Measurements from ENCODE around the gene FBN1.
A peak's percentile ranks its signal among the peaks of the same experiment; 100 is the strongest.

Gene FBN1

GRCh38 chr15:48667701-48668100 lies 22.2 kb upstream of the FBN1 start:
- Mint-ChIP-seq H3K4me1 (ENCODE audit: low read depth) (no peaks in the 10 kb centered on the region), H3K27ac (no peak overlapping the region), H3K27me3 (no peaks in the 10 kb centered on the region)

GRCh38 chr15:48664436-48664835 lies 18.9 kb upstream of the FBN1 start:
- Mint-ChIP-seq H3K27ac (no peak overlapping the region), H3K27me3 (peaks cover 6% of the 10 kb centered on the region)

More at GRCh38 chr15:48667701-48668100, 22.2 kb upstream of the FBN1 start:
- Mint-ChIP-seq H3K4me3 (no peak overlapping the region), H3K9me3 (no peaks in the 10 kb centered on the region), H3K36me3 (ENCODE audit: low read depth) (no peaks in the 10 kb centered on the region)

GRCh38 chr15:48657950-48658591 lies 12.6 kb upstream of the FBN1 start:
- Mint-ChIP-seq H3K4me3 (no peak overlapping the region), H3K9me3 (peaks cover 8% of the 10 kb centered on the region), H3K4me1 (ENCODE audit: low read depth) (no peaks in the 10 kb centered on the region), H3K27me3 (peaks cover 17% of the 10 kb centered on the region), H3K27ac (no peak overlapping the region), H3K36me3 (ENCODE audit: low read depth) (no peaks in the 10 kb centered on the region)

More at GRCh38 chr15:48664436-48664835, 18.9 kb upstream of the FBN1 start:
- H3K4me3 Mint-ChIP-seq = no peak overlapping the region
- peaks cover 8% of the 10 kb centered on the region for H3K9me3 Mint-ChIP-seq
- no peaks in the 10 kb centered on the region for H3K4me1 Mint-ChIP-seq (ENCODE audit: low read depth)
- H3K36me3 Mint-ChIP-seq (ENCODE audit: low read depth) = no peaks in the 10 kb centered on the region

GRCh38 chr15:48654801-48655200 lies 9.3 kb upstream of the FBN1 start:
- no peaks in the 10 kb centered on the region for H3K4me1 Mint-ChIP-seq (ENCODE audit: low read depth)

DNA sequence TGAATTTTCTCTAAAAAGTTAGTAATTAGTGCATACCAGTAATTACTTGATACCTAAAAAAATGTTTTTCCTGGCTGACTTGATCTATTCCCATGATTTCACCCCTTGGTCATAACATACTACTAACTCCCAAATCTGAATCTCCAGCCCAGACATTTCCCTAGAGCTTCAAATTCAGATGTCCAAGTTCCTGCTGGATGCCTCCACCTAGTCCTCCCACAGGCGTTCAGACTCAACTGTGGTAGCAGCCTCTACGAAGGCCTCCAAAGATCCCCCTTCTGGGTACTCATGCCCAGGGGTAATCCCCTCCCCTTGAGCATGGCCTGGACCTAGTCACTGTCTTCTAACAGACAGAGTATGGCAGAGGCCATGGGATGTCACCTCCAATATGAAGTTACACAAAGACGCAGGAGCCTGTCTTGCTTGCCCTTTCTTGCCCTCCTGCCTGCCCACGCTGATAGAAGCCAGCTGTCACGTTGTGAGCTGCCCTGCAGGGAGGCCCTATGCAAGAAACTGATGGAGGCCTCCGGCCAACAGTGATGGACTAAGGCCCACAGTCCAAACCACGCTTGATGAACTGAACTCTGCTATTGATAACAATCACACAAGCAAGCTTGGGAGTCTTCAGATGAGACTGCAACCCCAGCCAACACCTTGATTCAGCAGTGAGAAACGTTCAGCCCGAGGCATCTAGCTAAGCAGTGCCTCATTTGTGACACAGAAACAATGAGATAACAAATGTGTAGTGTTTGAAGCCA lies 8.6 kb upstream of the FBN1 start:
- Mint-ChIP-seq H3K36me3 (ENCODE audit: low read depth) (no peaks in the 10 kb centered on the region), H3K9me3 (no peaks in the 10 kb centered on the region), H3K4me1 (ENCODE audit: low read depth) (no peaks in the 10 kb centered on the region), H3K27ac (no peak overlapping the region), H3K4me3 (no peak overlapping the region), H3K27me3 (peaks cover 11% of the 10 kb centered on the region)

More at GRCh38 chr15:48654801-48655200, 9.3 kb upstream of the FBN1 start:
- Mint-ChIP-seq H3K4me3 (no peak overlapping the region), H3K27ac (no peak overlapping the region), H3K9me3 (peaks cover 4% of the 10 kb centered on the region), H3K27me3 (peaks cover 15% of the 10 kb centered on the region), H3K36me3 (ENCODE audit: low read depth) (no peaks in the 10 kb centered on the region)

DNA sequence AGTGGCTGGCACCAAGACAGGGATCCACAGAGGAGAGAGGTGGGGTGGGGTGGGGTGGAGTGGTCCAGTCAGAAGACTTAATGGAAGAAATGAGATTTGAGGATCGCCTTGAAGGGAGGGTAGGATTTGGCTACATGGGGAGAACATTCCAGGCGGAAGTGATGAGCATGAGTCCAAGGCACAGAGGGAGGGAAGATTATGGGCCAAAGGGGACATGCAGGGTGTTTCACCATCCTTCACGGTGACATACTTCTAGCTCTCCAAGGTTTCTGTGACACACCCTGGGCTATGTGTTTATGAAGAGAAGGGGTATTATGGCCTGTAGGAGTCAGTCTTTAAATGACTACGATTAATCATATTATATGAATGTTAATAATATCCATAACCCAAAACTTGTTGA lies 7.7 kb upstream of the FBN1 start:
- Mint-ChIP-seq H3K4me1 (ENCODE audit: low read depth) (no peaks in the 10 kb centered on the region), H3K4me3 (no peak overlapping the region), H3K27me3 (peaks cover 11% of the 10 kb centered on the region), H3K36me3 (ENCODE audit: low read depth) (no peaks in the 10 kb centered on the region), H3K27ac (no peak overlapping the region), H3K9me3 (no peaks in the 10 kb centered on the region)

DNA sequence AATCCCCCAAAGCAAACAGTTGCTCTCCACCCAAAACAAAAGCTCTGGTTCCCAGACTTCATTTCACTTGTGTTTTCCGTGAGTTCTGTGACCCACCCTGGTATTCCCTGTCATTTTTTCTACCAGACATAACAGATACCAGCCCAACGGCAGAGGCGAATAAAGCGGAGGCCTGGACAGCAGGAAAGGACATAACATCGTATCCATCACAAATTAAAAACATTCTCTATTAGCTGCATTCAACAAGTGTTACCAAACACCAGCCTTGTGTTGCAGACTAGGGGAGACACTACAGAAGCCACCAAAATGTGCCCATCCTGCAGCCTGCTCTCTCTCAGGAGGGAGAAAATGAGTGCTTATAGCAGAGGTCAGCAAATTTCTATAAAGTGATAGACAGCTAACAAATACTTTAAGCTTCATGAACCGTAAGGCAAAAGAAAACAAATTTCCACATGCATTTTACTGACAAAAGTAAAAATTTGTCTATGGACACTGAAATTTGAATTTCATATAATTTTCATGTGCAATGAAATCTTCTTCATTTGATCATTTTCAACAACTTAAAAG lies 7.1 kb upstream of the FBN1 start:
- no peaks in the 10 kb centered on the region for H3K9me3 Mint-ChIP-seq
- H3K4me1 Mint-ChIP-seq (ENCODE audit: low read depth) = no peaks in the 10 kb centered on the region
- H3K27me3 Mint-ChIP-seq = peaks cover 11% of the 10 kb centered on the region
- no peak overlapping the region for H3K4me3 Mint-ChIP-seq
- no peak overlapping the region for H3K27ac Mint-ChIP-seq
- no peaks in the 10 kb centered on the region for H3K36me3 Mint-ChIP-seq (ENCODE audit: low read depth)

DNA sequence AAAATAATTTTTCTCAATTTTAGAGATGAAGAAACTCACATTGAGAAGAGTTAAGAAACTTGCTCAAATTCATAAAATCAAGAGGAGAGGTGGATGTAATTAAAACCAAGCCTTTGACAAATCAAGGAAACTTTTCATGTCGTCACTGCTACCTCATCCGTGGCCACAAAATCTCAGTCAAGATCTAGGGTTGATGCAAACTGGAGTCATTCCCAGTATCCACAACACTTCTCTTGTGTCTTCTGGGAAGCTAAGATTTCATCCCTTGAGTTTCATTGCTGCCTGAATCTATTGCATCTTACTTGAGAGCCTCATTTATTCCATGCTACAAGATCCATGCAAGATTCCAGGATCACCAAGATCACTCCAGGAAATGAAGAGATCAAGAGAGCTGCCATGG lies 5.4 kb upstream of the FBN1 start:
- peaks cover 10% of the 10 kb centered on the region for H3K27me3 Mint-ChIP-seq
- H3K4me1 Mint-ChIP-seq (ENCODE audit: low read depth) = no peaks in the 10 kb centered on the region
- no peaks in the 10 kb centered on the region for H3K9me3 Mint-ChIP-seq
- H3K4me3 Mint-ChIP-seq = no peak overlapping the region
- H3K36me3 Mint-ChIP-seq (ENCODE audit: low read depth) = no peaks in the 10 kb centered on the region
- H3K27ac Mint-ChIP-seq = no peak overlapping the region

DNA sequence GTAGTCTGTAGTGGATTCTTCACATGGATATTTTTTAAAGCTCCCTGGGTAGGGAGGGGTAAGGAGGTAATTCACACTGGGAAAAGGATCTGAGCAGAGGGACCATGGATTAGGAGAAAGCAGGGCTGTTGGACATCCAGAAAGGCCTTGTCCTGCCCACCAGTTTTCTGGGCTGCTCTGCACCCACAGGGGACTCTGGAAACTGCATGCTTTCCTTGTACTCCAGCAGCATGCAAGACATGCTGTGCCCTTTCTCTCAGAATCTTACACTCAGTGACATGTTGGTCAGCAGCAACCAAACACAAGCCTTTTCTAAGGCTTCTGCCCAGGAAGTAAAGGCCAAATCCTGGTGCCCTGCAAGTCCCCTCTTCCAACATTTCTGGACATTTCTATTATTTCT lies 2.5 kb upstream of the FBN1 start:
- H3K36me3 Mint-ChIP-seq (ENCODE audit: low read depth) = no peaks in the 10 kb centered on the region
- peaks cover 5% of the 10 kb centered on the region for H3K4me1 Mint-ChIP-seq (ENCODE audit: low read depth)
- H3K9me3 Mint-ChIP-seq = no peaks in the 10 kb centered on the region
- peaks cover 28% of the 10 kb centered on the region for H3K27me3 Mint-ChIP-seq
- no peak overlapping the region for H3K27ac Mint-ChIP-seq
- no peak overlapping the region for H3K4me3 Mint-ChIP-seq

DNA sequence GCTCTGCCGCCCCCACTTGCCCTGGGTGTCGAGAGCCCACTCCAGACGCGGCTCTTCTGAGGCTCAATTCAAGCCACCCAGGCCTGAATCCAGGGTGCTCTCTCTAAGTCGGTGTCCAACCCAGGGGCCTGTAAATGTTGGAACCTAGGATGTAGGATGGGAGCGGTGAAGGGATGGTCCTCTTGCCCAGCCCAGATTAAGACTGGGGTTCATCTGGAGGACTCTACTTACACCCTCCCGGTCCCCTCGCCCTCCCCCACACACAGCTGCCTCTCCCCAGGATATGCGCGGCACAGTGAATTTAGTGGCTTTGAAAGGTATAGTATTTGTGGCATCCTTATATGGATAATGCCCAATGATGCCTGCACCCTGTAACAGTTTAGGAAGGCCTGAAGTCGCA lies 822 bp upstream of the FBN1 start:
- Mint-ChIP-seq H3K27ac (no peak overlapping the region), H3K4me1 (ENCODE audit: low read depth) (peaks cover 5% of the 10 kb centered on the region), H3K27me3 (peaks cover 38% of the 10 kb centered on the region), H3K9me3 (no peaks in the 10 kb centered on the region), H3K36me3 (ENCODE audit: low read depth) (no peaks in the 10 kb centered on the region), H3K4me3 (no peak overlapping the region)

DNA sequence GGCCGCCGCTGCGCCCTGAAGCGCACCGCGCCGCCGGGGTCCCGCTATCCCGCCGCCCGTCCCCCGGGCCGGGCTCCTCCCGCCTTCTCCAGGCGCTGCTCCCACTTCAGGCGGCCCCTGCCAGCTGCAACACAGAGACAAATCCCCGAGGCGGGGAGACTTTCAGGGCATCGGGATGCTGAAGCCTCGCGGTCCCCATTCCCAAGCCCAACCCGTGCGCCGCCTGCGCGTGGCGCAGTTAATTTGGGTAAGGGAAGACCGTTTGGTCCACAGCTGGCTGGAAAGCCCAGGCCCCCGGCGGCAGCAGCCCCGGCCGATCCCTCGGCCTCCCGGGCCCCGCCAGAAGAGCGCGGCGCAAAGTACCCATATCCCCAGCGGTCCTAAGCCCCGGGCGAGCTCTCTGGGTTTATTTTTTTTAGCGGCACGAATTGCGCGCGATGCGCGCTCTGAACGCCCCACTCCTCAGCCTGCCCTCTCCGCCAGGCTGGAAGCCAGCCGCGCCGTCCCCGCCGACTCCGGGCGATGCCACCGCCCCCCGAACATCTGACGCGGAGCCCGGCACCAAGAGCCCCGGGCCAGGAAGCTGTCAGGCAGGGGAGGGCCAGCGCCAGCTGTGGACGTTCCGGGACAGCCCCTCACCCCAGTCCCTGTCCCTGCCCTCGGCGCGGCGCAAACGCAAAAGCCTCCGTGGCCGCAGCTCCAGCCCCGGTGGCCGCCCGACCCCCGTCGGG lies 517 bp downstream of the FBN1 start:
- H3K27ac Mint-ChIP-seq = no peak overlapping the region
- H3K4me1 Mint-ChIP-seq (ENCODE audit: low read depth) = peaks cover 5% of the 10 kb centered on the region
- H3K27me3 Mint-ChIP-seq = peaks cover 38% of the 10 kb centered on the region
- no peaks in the 10 kb centered on the region for H3K9me3 Mint-ChIP-seq
- H3K4me3 Mint-ChIP-seq = no peak overlapping the region
- H3K36me3 Mint-ChIP-seq (ENCODE audit: low read depth) = no peaks in the 10 kb centered on the region

- H3K4me3 Mint-ChIP-seq = peak overlapping the region; percentile 39
- peaks cover 5% of the 10 kb centered on the region for H3K4me1 Mint-ChIP-seq (ENCODE audit: low read depth)
- peaks cover 38% of the 10 kb centered on the region for H3K27me3 Mint-ChIP-seq
- no peaks in the 10 kb centered on the region for H3K9me3 Mint-ChIP-seq
- H3K27ac Mint-ChIP-seq = no peak overlapping the region
- no peaks in the 10 kb centered on the region for H3K36me3 Mint-ChIP-seq (ENCODE audit: low read depth)
Measured at GRCh38 chr15:48644467-48644826, 1.1 kb downstream of the FBN1 start.

GRCh38 chr15:48643776-48644466 lies 1.6 kb downstream of the FBN1 start:
- Mint-ChIP-seq H3K36me3 (ENCODE audit: low read depth) (no peaks in the 10 kb centered on the region), H3K9me3 (no peaks in the 10 kb centered on the region), H3K27me3 (peaks cover 38% of the 10 kb centered on the region), H3K4me1 (ENCODE audit: low read depth) (peaks cover 5% of the 10 kb centered on the region), H3K27ac (no peak overlapping the region), H3K4me3 (peak overlapping the region; percentile 39)

GRCh38 chr15:48643206-48643605 lies 2.3 kb downstream of the FBN1 start:
- Mint-ChIP-seq H3K36me3 (ENCODE audit: low read depth) (no peaks in the 10 kb centered on the region), H3K9me3 (no peaks in the 10 kb centered on the region), H3K27me3 (peaks cover 38% of the 10 kb centered on the region), H3K4me3 (no peak overlapping the region), H3K27ac (no peak overlapping the region), H3K4me1 (ENCODE audit: low read depth) (peaks cover 5% of the 10 kb centered on the region)
